H9 (cell line): Measurements from ENCODE around the gene BCAS4. TPM values are rescaled to one million over a fixed set of nuclear protein-coding genes. Genes with fewer than 3 reads are reported as not detected.

ENCODE experiments used
- DNase-seq: peaks from one replicate; pipeline ENCODE4 v3.0.0-alpha.2; 2017
- H2AFZ ChIP-seq: one replicate; pipeline ENCODE4 v1.6.1; 2013; ENCODE audit warnings: mild to moderate bottlenecking, low read length, control low read depth, moderate library complexity
- H2AK5ac ChIP-seq: 2 replicates; pipeline ENCODE4 v1.6.1; 2013; ENCODE audit warnings: low read length, control low read depth, mixed read lengths; ENCODE audit not compliant: insufficient read length
- H2BK120ac ChIP-seq: one replicate; pipeline ENCODE4 v1.6.1; 2013; ENCODE audit warnings: low read depth, mild to moderate bottlenecking, low read length, control low read depth, inconsistent platforms; ENCODE audit not compliant: poor library complexity, severe bottlenecking
- H2BK12ac ChIP-seq: 2 replicates; pipeline ENCODE4 v1.6.1; 2013; ENCODE audit warnings: low read length, control low read depth, mixed read lengths, low read depth; ENCODE audit not compliant: insufficient read length
- H2BK15ac ChIP-seq: 2 replicates; pipeline ENCODE4 v1.6.1; 2013; ENCODE audit warnings: low read depth, low read length, control low read depth
- H2BK20ac ChIP-seq: one replicate; pipeline ENCODE4 v1.6.1; 2013; ENCODE audit warnings: low read depth, mild to moderate bottlenecking, low read length, control low read depth, inconsistent platforms; ENCODE audit not compliant: poor library complexity, severe bottlenecking
- H2BK5ac ChIP-seq: 2 replicates; pipeline ENCODE4 v1.6.1; 2013; ENCODE audit warnings: low read length, control low read depth, mixed read lengths; ENCODE audit not compliant: insufficient read length
- H3K14ac ChIP-seq: 2 replicates; pipeline ENCODE4 v1.6.1; 2013; ENCODE audit warnings: low read length, control low read depth; ENCODE audit not compliant: insufficient read depth
- H3K18ac ChIP-seq: 2 replicates; pipeline ENCODE4 v1.6.1; 2013; ENCODE audit warnings: low read depth, mild to moderate bottlenecking, mixed read lengths, low read length, control low read depth; ENCODE audit not compliant: insufficient read length
- H3K23ac ChIP-seq: 2 replicates; pipeline ENCODE4 v1.6.1; 2013; ENCODE audit warnings: low read length, control low read depth, mixed read lengths, low read depth; ENCODE audit not compliant: insufficient read length
- H3K23me2 ChIP-seq: 2 replicates; pipeline ENCODE4 v1.6.1; 2013; ENCODE audit warnings: low read depth, mild to moderate bottlenecking, mixed read lengths, low read length, control low read depth; ENCODE audit not compliant: insufficient read length, poor library complexity, severe bottlenecking
- H3K27ac ChIP-seq: 2 replicates; pipeline ENCODE4 v1.5.1; 2013; ENCODE audit warnings: low read length, control low read depth, mixed read lengths, low read depth; ENCODE audit not compliant: insufficient read length
- H3K27me3 ChIP-seq: 2 replicates; pipeline ENCODE4 v1.6.1; 2013; ENCODE audit warnings: low read length, control low read depth, inconsistent platforms; ENCODE audit not compliant: insufficient read depth
- H3K4ac ChIP-seq: 2 replicates; pipeline ENCODE4 v1.6.1; 2013; ENCODE audit warnings: low read depth, mild to moderate bottlenecking, control low read depth, inconsistent platforms, low read length, moderate library complexity
- H3K4me1 ChIP-seq: 2 replicates; pipeline ENCODE4 v1.6.1; 2013; ENCODE audit warnings: low read length, control low read depth, inconsistent platforms; ENCODE audit not compliant: insufficient read depth
- H3K4me2 ChIP-seq: 2 replicates; pipeline ENCODE4 v1.6.1; 2013; ENCODE audit warnings: low read length, control low read depth, mixed read lengths; ENCODE audit not compliant: insufficient read length, insufficient read depth
- H3K56ac ChIP-seq: 2 replicates; pipeline ENCODE4 v1.6.1; 2013; ENCODE audit warnings: low read depth, mild to moderate bottlenecking, mixed read lengths, low read length, control low read depth; ENCODE audit not compliant: insufficient read length
- H3K79me1 ChIP-seq: 2 replicates; pipeline ENCODE4 v1.6.1; 2013; ENCODE audit warnings: low read depth, mild to moderate bottlenecking, moderate library complexity, low read length, control low read depth, inconsistent platforms; ENCODE audit not compliant: insufficient read depth, poor library complexity, severe bottlenecking
- H3K79me2 ChIP-seq: 2 replicates; pipeline ENCODE4 v1.6.1; 2013; ENCODE audit warnings: low read length, control low read depth, inconsistent platforms; ENCODE audit not compliant: insufficient read depth
- H3K9ac ChIP-seq: 2 replicates; pipeline ENCODE4 v1.6.1; 2013; ENCODE audit warnings: low read length, control low read depth, mixed read lengths; ENCODE audit not compliant: insufficient read length; ENCODE audit errors: extremely low read depth
- H3K9me3 ChIP-seq: one replicate; pipeline ENCODE4 v1.6.1; 2013; ENCODE audit warnings: low read depth, low read length, inconsistent platforms; ENCODE audit not compliant: control insufficient read depth
- H3T11ph ChIP-seq: one replicate; pipeline ENCODE4 v1.6.1; 2013; ENCODE audit warnings: mild to moderate bottlenecking, low read length, control low read depth, inconsistent platforms
- H4K20me1 ChIP-seq: one replicate; pipeline ENCODE4 v1.6.1; 2013; ENCODE audit not compliant: control insufficient read depth, insufficient read length, insufficient read depth
- H4K5ac ChIP-seq: 2 replicates; pipeline ENCODE4 v1.6.1; 2013; ENCODE audit warnings: low read depth, mild to moderate bottlenecking, mixed read lengths, low read length, control low read depth; ENCODE audit not compliant: insufficient read length
- H4K8ac ChIP-seq: replicated peaks from 2 replicates; pipeline ENCODE4 v1.6.1; 2013; ENCODE audit warnings: low read length, control low read depth, mixed read lengths, low read depth; ENCODE audit not compliant: insufficient read length
- H4K91ac ChIP-seq: 2 replicates; pipeline ENCODE4 v1.6.1; 2013; ENCODE audit warnings: low read depth, mild to moderate bottlenecking, moderate library complexity, mixed read lengths, low read length, control low read depth; ENCODE audit not compliant: insufficient read length
- H3K27ac Mint-ChIP-seq, 3 experiments: 2 replicates in 2 of 3; 3 replicates in 1 of 3; pipeline ENCODE4 v1.8.0; 2020 to 2021; ENCODE audit warnings: mixed read lengths in 3 of 3, mild to moderate bottlenecking in 1 of 3, moderate library complexity in 1 of 3
- H3K27me3 Mint-ChIP-seq: 2 replicates; pipeline ENCODE4 v1.8.0; 2021; ENCODE audit warnings: low read depth, mild to moderate bottlenecking, moderate library complexity, mixed read lengths
- H3K36me3 Mint-ChIP-seq, 3 experiments: 2 replicates in 2 of 3; 3 replicates in 1 of 3; pipeline ENCODE4 v1.8.0; 2020 to 2021; ENCODE audit warnings: low read depth in 3 of 3, mixed read lengths in 3 of 3; ENCODE audit not compliant: insufficient read depth in 1 of 3
- H3K4me1 Mint-ChIP-seq, 2 experiments: 2 replicates each; pipeline ENCODE4 v1.8.0; 2020; ENCODE audit warnings: mixed read lengths in 2 of 2
- H3K4me3 Mint-ChIP-seq, 2 experiments: 2 replicates in 1 of 2; 3 replicates in 1 of 2; pipeline ENCODE4 v1.8.0; 2020 to 2021; ENCODE audit warnings: mild to moderate bottlenecking in 2 of 2, mixed read lengths in 2 of 2, moderate library complexity in 1 of 2
- H3K9me3 Mint-ChIP-seq, 2 experiments: 2 replicates in 1 of 2; 3 replicates in 1 of 2; pipeline ENCODE4 v1.8.0; 2020; ENCODE audit warnings: mild to moderate bottlenecking in 2 of 2, mixed read lengths in 2 of 2, moderate library complexity in 1 of 2
- CTCF ChIP-seq: fragments of 200-600 bp; sonication (generic); conservative IDR thresholded peaks from 3 replicates; pipeline ENCODE4 v1.8.0; 2021; ENCODE audit warnings: antibody characterized with exemption, mild to moderate bottlenecking
- WGBS: extraction: QIAGEN DNeasy Blood & Tissue Kit; methylation state at CpG from one replicate; pipeline ENCODE4 v1.1.7; 2013; ENCODE audit warnings: missing lambda C conversion rate, low lambda C conversion rate, mixed read lengths; ENCODE audit not compliant: insufficient read length; ENCODE audit errors: extremely low coverage; 5-methylcytosine and 5-hydroxymethylcytosine counted together
- total RNA-seq: library from RNA; stranded (reverse); gene quantifications from 2 replicates; pipeline ENCODE4 v1.2.1, GENCODE V29; 2021

Gene BCAS4
- total RNA-seq, 1 experiment from 2014 or later = 16.9 TPM

DNA sequence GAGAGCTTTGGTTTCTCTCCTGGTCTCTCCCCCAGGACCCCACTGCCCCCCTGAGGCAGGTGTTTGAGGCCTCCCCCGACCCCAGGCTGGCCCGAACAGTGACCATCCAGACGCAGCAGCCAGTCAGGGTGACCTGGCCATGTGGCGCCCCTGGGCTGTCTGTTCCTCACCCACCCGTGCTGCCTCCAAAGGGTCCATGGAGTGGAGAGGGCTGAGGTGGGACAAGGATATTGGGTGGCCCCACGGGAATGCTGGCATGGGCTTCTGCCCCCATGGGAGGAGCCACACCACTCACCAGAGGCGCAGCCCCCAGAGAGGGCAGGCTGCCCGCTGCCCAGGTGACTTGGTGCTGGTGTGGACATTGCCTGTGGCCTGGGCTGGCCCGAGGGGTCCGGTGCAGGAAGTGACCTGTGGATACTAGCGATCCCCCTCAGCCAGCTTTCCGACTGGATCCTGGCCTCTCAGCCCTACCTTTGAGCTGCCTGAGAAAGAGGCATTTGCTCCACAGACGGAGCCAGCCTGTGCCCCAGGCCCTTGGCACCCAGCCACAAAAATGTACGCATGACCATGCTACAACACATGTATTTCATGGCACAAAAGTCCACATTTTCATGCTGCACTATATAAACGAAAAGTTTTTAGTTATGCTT, 50.8 kb downstream of the BCAS4 start:
- WGBS = no CpG with 5 or more reads among the region's 15 CpGs
- TF ChIP-seq CTCF = no peak
- H3K14ac ChIP-seq = no peak overlapping the region
- H3K79me2 ChIP-seq = no peaks in the 10 kb centered on the region
- no peak overlapping the region for H3K4ac ChIP-seq
- no peaks in the 10 kb centered on the region for H3K27me3 Mint-ChIP-seq
- H3K36me3 Mint-ChIP-seq = peaks cover 0 to 4% (median 0%) of the 10 kb centered on the region in 3 experiments; a peak in 2 of 7 replicates
- H3K23me2 ChIP-seq = peaks cover 3% of the 10 kb centered on the region
- H3K56ac ChIP-seq = no peak overlapping the region
- H2AFZ ChIP-seq = no peak overlapping the region
- no peak overlapping the region for H3K18ac ChIP-seq
- no peak overlapping the region for H2BK120ac ChIP-seq
- H2BK20ac ChIP-seq = no peak overlapping the region
- H4K20me1 ChIP-seq = no peaks in the 10 kb centered on the region
- H3K4me1 Mint-ChIP-seq = peaks cover 14 to 22% of the 10 kb centered on the region in 2 experiments; a peak in 3 of 4 replicates
- H4K91ac ChIP-seq = no peak overlapping the region
- H3K9ac ChIP-seq = no peak overlapping the region
- no peak overlapping the region; a peak in 1 of 7 replicates for H3K27ac Mint-ChIP-seq
- no peaks in the 10 kb centered on the region; the same call in 1 of the 2 replicates for H3K4me1 ChIP-seq
- no peak overlapping the region for H3K23ac ChIP-seq
- H3K27me3 ChIP-seq = no peaks in the 10 kb centered on the region
- H2BK12ac ChIP-seq = no peak overlapping the region
- H2AK5ac ChIP-seq = no peak overlapping the region
- no peak overlapping the region for H3K4me2 ChIP-seq
- no peak overlapping the region for H3K27ac ChIP-seq
- no peak for DNase-seq
- H2BK15ac ChIP-seq = no peak overlapping the region
- H3K9me3 Mint-ChIP-seq = no peaks in the 10 kb centered on the region
- H3K9me3 ChIP-seq = no peaks in the 10 kb centered on the region
- H4K8ac ChIP-seq = no peak overlapping the region
- no peaks in the 10 kb centered on the region for H3K79me1 ChIP-seq
- H4K5ac ChIP-seq = no peak overlapping the region
- H3T11ph ChIP-seq = no peak overlapping the region
- H3K4me3 Mint-ChIP-seq = no peak overlapping the region
- H2BK5ac ChIP-seq = no peak overlapping the region
